ENCODE measurements around the gene DAD1.
"Not testable (repeated sequence)": the region's sequence is repeated elsewhere in the genome, so short reads cannot be mapped to it uniquely, and the experiment has no call there.

DAD1 gene

DNA sequence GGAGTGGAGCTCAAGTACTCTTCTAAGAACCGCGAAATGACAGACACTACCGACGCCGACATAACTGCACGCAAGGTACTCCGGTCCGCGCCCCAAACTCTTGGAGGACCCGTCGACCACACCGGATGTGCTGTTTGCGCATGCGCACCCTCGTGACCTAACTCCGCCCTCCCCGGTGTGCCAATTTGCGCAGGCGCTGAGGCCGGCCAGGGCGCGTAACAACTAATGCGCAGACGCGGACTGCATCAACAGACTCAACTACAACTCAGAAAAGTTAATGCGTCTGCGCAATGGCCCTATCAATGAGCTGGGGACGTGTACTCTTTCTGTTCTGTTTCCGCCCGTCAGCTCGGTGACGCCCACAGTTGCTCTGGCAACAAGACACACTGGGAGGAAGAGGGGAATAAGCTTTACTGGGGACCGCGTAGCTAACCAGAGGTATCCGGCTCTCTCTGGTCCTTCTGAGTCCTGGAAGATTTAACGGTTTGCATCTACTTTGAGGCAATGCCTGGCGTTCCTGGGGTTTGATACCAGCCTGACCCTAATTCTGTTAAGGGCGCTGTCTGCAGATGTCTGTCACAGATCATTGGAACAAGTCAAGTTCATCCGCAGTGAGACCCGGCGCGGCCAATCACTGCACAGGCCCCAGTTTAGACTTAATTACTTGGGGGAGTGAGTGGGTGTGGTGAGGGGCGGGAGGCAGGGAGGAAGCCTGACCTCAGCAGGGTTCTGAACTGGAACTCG, at the start of gene DAD1:
Gene DAD1 (minus strand): TSS at position 129 of the 744 bp plus-strand sequence. CDS start 67 bp downstream, at position 62.
- DNase-seq: peak; percentile 99 to 100
- TF ChIP-seq POLR2A (IDR thresholded peaks at IDR 0.05; ENCODE audit: low read length) (peak; percentile 97), GATA1 (IDR thresholded peaks at IDR 0.05; ENCODE audit: low read depth, low read length) (no peak)

- DNase-seq: not testable (repeated sequence)
Measured at GRCh38 chr14:22635980-22636379, 47.0 kb upstream of the DAD1 start.

DNA sequence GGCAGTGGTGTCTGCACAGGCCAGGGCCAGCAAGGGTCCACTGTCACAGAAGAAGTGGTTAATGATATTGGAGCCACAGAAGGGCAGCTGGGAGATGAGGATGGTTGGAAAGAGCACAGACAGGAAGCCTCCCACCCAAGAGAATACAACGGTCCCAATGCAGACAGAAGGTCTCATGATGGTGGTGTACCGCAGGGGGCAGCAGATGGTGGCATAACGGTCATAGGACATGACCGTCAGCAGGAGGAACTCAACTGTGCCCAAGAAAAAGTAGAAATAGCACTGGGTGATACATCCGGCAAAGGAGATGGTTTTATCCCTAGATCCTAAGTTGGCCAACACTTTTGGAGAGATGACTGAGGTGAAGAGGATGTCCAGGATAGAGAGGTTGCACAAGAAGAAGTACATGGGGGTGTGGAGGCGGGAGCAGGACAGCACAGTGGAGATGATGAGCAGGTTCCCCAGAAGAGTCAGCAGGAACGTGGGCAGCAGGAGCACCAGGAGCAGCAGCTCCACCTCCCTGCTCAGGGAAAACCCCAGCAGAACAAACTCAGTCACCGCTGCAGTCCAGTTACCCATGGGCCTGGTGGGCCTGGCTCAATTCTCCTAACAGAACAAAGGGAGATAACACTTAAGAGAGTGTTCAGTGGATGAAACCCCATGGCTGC, 45.3 kb upstream of the DAD1 start:
- TF ChIP-seq GATA1 (IDR thresholded peaks at IDR 0.05; ENCODE audit: low read depth, low read length) (no peak), POLR2A (IDR thresholded peaks at IDR 0.05; ENCODE audit: low read length) (no peak)
- no peak for DNase-seq

DNA sequence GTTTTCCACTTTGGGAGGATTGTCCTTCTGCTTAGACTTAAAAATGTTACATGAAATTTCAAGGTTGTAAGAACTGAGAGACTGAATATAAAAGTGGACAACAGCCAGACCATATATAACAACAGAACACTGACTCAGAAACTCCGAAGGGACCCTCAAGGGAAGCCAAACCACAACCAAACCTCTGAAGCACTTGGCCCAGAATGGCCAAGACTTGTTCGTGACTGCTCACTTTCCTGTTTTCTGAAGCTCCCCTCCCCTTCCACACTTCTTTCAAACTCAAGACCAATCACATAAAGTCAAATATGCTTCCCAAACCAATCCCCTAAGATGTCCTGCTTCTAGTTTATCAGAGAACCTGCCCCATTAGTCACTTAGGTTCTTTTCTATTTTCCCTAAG, 41.5 kb upstream of the DAD1 start:
- DNase-seq: no peak
- TF ChIP-seq POLR2A (IDR thresholded peaks at IDR 0.05; ENCODE audit: low read length) (no peak), GATA1 (IDR thresholded peaks at IDR 0.05; ENCODE audit: low read depth, low read length) (no peak)

DNA sequence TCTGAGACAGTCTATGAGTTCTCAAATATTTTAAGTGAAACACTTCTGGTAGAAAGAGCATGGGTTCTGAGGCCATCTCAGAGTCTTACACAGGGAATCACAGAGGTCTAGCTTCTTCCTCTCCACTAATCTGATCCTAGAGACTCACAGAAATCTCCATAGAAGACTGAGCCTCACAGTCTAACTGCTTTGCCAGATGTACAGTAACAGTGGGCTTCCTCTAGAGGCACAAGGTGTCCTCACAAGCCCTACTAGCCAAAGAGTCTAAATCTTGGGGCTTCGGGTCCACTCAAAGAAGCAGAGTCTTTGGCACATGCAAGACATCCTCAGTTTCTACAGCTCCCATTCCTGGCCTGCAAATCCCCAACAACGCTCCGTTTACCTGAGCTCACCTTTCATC, 41.0 kb upstream of the DAD1 start:
- DNase-seq: no peak
- TF ChIP-seq POLR2A (IDR thresholded peaks at IDR 0.05; ENCODE audit: low read length) (no peak), GATA1 (IDR thresholded peaks at IDR 0.05; ENCODE audit: low read depth, low read length) (no peak)

DNA sequence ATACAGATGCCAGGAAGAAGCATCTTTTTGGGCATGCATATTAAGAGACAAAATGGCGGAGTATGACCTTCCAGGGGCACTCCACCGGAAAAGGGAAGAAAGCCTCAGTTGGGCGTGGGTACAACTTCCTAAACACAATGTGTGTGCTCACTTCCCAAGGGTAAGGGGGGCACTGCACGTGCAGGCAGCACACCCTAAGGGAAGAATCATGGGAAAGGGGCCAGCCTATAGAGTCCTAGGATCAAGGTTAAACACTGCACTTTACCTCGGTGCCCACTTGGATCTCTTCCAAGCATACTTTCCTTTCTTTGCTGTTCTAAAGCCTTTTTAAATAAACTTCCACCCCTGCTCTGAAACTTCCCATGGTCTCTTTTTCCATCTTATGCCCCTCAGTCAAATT, 40.3 kb upstream of the DAD1 start:
- no peak for DNase-seq
- TF ChIP-seq POLR2A (IDR thresholded peaks at IDR 0.05; ENCODE audit: low read length) (no peak), GATA1 (IDR thresholded peaks at IDR 0.05; ENCODE audit: low read depth, low read length) (no peak)

DNA sequence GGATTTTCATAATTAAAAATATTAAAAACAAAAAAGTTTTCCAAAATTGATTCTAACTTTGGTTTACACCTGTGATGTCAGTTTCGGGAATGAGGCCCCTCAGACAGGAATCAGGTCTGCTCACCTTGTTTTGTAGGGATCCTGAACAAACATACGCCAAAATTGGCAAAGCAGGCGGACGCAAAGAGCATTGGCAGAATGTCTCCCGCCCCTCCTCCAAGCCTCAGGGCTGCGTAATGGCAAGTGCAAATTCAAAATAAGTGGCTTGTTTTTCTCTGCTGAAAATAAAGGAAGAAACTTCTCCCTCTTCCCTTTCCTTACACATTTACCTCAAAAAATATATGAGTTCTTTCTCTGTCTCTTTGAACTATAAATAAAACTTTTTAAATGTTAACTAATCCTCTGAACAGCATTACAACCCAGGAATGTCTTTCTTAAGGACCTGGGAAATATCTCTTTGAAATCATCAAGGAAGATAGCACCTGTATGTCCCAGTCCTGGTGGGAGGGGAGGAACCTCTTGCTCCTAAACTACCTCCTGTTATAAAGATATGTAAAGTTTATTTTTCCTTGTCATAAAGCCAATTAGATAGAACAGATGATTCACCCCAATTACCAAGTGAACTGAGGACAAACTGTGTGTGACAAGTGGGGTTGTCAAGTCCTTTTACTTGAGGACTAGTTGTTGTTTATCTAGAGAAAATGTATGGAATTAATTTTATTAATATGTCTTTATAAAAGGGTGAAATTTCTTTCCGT, 38.7 kb upstream of the DAD1 start:
- TF ChIP-seq POLR2A (IDR thresholded peaks at IDR 0.05; ENCODE audit: low read length) (no peak), GATA1 (IDR thresholded peaks at IDR 0.05; ENCODE audit: low read depth, low read length) (no peak)
- DNase-seq: no peak

DNA sequence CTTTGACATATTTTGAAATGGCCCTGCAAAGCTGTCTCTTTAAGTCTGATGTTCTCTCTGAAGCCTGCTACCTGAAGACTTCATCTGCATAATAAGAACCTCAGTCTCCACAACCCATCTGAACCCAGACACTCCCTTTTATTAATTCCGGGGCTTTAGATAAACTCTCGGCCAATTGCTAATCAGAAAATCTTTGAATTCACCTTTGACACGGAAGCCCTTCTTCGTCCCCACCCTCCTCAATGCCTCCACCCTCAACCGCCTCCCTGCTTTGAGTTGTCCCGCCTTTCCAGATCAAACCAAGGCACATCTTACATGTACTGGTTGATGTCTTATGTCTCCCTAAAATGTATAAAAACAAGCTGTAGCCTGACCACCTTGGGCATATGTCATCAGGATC, 37.6 kb upstream of the DAD1 start:
- TF ChIP-seq GATA1 (IDR thresholded peaks at IDR 0.05; ENCODE audit: low read depth, low read length): no peak
- TF ChIP-seq POLR2A (IDR thresholded peaks at IDR 0.05; ENCODE audit: low read length): no peak
- peak in 1 of 2 experiments; percentile 39 for DNase-seq

DNA sequence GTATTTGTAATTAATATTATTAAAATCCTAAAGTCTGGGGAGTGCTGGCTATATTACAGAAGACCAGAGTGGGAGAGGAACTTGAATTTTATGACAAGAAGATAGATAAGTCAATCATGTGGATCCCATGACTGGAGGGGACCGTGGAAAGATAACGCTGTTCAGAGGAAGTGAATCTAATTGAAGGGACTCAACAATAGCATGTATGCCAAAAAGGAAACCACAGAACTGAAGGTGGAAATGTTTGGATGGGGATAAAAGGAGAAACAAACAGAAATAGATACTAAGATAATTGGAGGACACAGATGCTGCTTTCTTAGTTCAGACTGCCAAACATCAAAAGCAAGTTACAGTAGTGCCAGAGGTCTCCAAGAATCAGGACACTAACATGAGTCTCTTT, 34.0 kb upstream of the DAD1 start:
- TF ChIP-seq POLR2A (IDR thresholded peaks at IDR 0.05; ENCODE audit: low read length) (no peak), GATA1 (IDR thresholded peaks at IDR 0.05; ENCODE audit: low read depth, low read length) (no peak)
- peak in 1 of 2 experiments; percentile 26 for DNase-seq

DNA sequence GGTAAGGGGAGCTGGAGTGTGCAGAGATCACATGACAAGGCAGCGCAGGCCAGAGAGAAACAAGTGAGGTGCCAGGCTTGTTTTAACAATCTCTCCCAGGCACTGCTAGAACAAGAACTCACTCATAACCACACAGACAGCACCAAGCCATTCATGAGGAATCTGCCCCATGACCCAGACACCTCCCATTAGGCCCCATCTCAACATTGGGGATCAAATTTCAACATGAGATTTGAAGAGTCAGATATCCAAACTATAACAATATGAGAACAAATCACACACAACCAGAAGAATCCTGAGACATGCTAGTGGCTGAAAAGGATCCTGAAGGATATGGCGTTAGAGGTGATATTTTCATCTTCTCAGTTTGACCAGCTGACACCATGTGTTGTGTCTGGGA, 33.2 kb upstream of the DAD1 start:
- TF ChIP-seq GATA1 (IDR thresholded peaks at IDR 0.05; ENCODE audit: low read depth, low read length): no peak
- TF ChIP-seq POLR2A (IDR thresholded peaks at IDR 0.05; ENCODE audit: low read length): no peak
- DNase-seq: no peak

GRCh38 chr14:22615765-22616164, 26.7 kb upstream of the DAD1 start:
- not testable (repeated sequence) for DNase-seq

GRCh38 chr14:22614240-22614799, 25.3 kb upstream of the DAD1 start:
- DNase-seq: no peak
- TF ChIP-seq GATA1 (IDR thresholded peaks at IDR 0.05; ENCODE audit: low read depth, low read length): no peak
- no peak for TF ChIP-seq POLR2A (IDR thresholded peaks at IDR 0.05; ENCODE audit: low read length)

DNA sequence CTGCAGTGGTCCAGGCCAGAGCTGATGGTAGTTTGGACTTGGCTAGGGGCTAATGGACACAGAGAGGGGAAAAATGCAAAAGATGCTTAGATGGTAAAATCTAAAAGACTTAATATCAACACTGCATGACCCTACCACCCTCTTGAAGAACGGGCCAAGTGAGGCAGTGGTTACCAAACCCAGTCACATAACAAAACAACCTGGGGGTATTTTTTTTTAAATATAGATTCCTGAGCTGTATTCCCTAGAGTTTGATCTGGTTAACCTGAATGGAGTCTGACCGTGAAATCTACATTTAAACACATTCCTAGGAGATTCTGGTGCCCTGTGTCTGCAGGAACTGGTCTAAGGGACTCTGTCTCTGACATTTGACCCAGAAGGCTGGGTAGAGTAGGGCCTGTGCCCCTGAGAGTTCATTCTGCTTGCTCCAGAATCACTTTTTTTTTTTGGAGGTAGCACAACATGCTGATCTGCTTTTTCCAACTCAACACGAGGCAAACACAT, 24.8 kb upstream of the DAD1 start:
- TF ChIP-seq GATA1 (IDR thresholded peaks at IDR 0.05; ENCODE audit: low read depth, low read length) (no peak), POLR2A (IDR thresholded peaks at IDR 0.05; ENCODE audit: low read length) (no peak)
- DNase-seq: no peak

DNA sequence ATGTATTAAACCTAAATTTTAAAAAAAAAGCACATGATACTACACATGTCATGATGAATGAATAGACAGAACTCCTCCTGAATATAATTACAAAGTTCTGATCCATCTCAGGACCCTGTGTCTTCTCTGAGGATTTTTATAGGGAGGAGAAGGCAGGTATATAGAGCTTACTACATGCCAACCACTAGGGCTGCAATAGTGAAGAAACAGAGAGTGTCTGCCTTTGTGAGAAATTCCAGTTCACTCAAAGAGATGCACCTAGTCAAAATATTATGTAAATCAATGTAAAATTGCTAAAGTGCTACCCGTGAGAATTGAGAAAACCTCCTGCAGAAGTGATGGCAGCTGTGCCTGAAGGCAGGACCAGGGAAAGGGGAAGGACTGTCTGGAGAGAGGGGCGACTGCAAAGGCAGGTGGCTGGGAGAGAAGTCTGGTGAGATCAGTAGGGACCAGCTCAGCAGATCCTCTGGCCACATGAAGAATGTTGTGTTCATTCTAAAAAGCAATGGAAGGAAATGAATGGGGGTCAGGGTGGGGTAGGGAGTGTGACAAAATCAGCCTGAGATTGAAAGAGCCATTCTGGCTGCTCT, 24.2 kb upstream of the DAD1 start:
- DNase-seq: no peak
- no peak for TF ChIP-seq GATA1 (IDR thresholded peaks at IDR 0.05; ENCODE audit: low read depth, low read length)
- TF ChIP-seq POLR2A (IDR thresholded peaks at IDR 0.05; ENCODE audit: low read length): no peak
